Spinal cord (tissue), 10 donors: ENCODE data around the gene PHAX. TPM values are rescaled to one million over a fixed set of nuclear protein-coding genes. Genes with fewer than 3 reads are reported as not detected.

Source experiments
- DNase-seq, 6 donors: peaks; one replicate each; pipeline versions ENCODE4 v3.0.0 to v3.0.0-alpha.2; 2013 to 2015; ENCODE audit warnings: low spot score in 6 of 6, low read depth in 4 of 6
- H3K27ac ChIP-seq: one replicate; pipeline ENCODE4 v1.5.1; 2013; ENCODE audit warnings: low read depth, low read length, control low read depth
- H3K27me3 ChIP-seq: one replicate; pipeline ENCODE4 v1.6.1; 2013; ENCODE audit warnings: low read length; ENCODE audit not compliant: control insufficient read depth, insufficient read depth
- H3K36me3 ChIP-seq: one replicate; pipeline ENCODE4 v1.6.1; 2013; ENCODE audit warnings: low read length; ENCODE audit not compliant: control insufficient read depth, insufficient read depth
- H3K4me1 ChIP-seq: one replicate; pipeline ENCODE4 v1.6.1; 2013; ENCODE audit warnings: low read length; ENCODE audit not compliant: control insufficient read depth, insufficient read depth
- H3K4me3 ChIP-seq: one replicate; pipeline ENCODE4 v1.5.1; 2013; ENCODE audit warnings: low read depth, low read length, control low read depth
- H3K9me3 ChIP-seq: one replicate; pipeline ENCODE4 v1.6.1; 2013; ENCODE audit warnings: low read length; ENCODE audit not compliant: control insufficient read depth, insufficient read depth
- WGBS: methylation state at CpG from one replicate; pipeline ENCODE4 v1.1.5; 2013; ENCODE audit warnings: missing lambda C conversion rate; ENCODE audit not compliant: insufficient coverage; 5-methylcytosine and 5-hydroxymethylcytosine counted together
- polyA plus RNA-seq, 2 donors: library from polyadenylated mRNA; unstranded; fragments of 120-200 nt; gene quantifications; one replicate each; pipeline ENCODE4 v1.2.1, GENCODE V29; 2013; ENCODE audit not compliant: insufficient read length in 2 of 2
- total RNA-seq, 2 donors: library from RNA; depleted of rRNA in 1 of 2; stranded (reverse); fragments of 120-200 nt in 1 of 2; fragments of >200 nt in 1 of 2; gene quantifications; one replicate each; pipeline versions ENCODE4 v1.2.3 to v1.2.4, GENCODE V29; 2013 to 2014
- donor health status: healthy.

The PHAX gene
- total and polyA plus RNA-seq, 4 donors: 64.5 to 97.5 (median 75.5) TPM

GRCh38 chr5:126579716-126580115 is 21.0 kb upstream of the PHAX start:
- H3K27me3 ChIP-seq: no peaks in the 10 kb centered on the region
- H3K36me3 ChIP-seq: peaks cover 61% of the 10 kb centered on the region
- no peak for DNase-seq
- 100% methylated on average over 1 of the region's 2 CpGs for WGBS
- no peaks in the 10 kb centered on the region for H3K9me3 ChIP-seq
- H3K4me3 ChIP-seq: no peak overlapping the region
- no peak overlapping the region for H3K27ac ChIP-seq
- no peaks in the 10 kb centered on the region for H3K4me1 ChIP-seq

GRCh38 chr5:126583761-126584160 is 17.0 kb upstream of the PHAX start:
- WGBS: no CpG with 5 or more reads among the region's 3 CpGs
- no peak overlapping the region for H3K27ac ChIP-seq
- no peaks in the 10 kb centered on the region for H3K4me1 ChIP-seq
- peaks cover 52% of the 10 kb centered on the region for H3K36me3 ChIP-seq
- no peak overlapping the region for H3K4me3 ChIP-seq
- no peaks in the 10 kb centered on the region for H3K9me3 ChIP-seq
- peak in 1 of 6 donors; percentile 68 for DNase-seq
- H3K27me3 ChIP-seq: no peaks in the 10 kb centered on the region

- no peak for DNase-seq
- H3K36me3 ChIP-seq: peaks cover 48% of the 10 kb centered on the region
- no peaks in the 10 kb centered on the region for H3K9me3 ChIP-seq
- no peaks in the 10 kb centered on the region for H3K27me3 ChIP-seq
- H3K27ac ChIP-seq: no peak overlapping the region
- no peaks in the 10 kb centered on the region for H3K4me1 ChIP-seq
- WGBS: 64% methylated on average over 3 of the region's 9 CpGs
- no peak overlapping the region for H3K4me3 ChIP-seq
Observed at GRCh38 chr5:126587551-126588390, 13.0 kb upstream of the PHAX start.

DNA sequence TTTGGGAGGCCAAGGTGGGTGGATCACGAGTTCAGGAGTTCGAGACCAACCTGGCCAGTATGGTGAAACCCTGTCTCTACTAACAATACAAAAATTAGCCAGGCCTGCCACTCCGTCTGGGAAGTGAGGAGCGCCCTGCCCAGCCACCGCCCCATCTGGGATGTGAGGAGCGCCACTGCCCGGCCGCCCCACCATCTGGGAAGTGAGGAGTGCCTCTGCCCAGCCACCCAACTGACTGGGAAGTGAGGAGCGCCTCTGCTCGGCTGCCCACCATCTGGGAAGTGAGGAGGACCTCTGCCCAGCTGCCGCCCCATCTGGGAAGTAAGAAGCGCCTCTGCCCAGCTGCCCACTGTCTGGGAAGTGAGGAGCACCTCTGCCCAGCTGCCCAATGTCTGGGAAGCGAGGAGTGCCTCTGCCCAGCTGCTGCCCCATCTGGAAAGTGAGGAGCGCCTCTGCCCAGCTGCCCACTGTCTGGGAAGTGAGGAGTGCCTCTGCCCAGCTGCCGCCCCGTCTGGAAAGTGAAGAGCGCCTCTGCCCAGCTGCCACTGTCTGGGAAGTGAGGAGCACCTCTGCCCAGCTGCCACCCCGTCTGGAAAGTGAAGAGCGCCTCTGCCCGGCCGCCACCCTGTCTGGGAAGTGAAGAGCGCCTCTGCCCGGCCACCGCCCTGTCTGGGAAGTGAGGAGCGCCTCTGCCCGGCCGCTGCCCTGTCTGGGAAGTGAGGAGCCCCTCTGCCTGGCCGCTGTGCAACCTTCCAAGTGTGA is 11.0 kb upstream of the PHAX start:
- no peak overlapping the region for H3K27ac ChIP-seq
- WGBS: 98% methylated on average over 26 of the region's 28 CpGs
- H3K4me3 ChIP-seq: no peak overlapping the region
- H3K36me3 ChIP-seq: peaks cover 38% of the 10 kb centered on the region
- no peaks in the 10 kb centered on the region for H3K27me3 ChIP-seq
- H3K4me1 ChIP-seq: peaks cover 6% of the 10 kb centered on the region
- no peak for DNase-seq
- no peaks in the 10 kb centered on the region for H3K9me3 ChIP-seq

DNA sequence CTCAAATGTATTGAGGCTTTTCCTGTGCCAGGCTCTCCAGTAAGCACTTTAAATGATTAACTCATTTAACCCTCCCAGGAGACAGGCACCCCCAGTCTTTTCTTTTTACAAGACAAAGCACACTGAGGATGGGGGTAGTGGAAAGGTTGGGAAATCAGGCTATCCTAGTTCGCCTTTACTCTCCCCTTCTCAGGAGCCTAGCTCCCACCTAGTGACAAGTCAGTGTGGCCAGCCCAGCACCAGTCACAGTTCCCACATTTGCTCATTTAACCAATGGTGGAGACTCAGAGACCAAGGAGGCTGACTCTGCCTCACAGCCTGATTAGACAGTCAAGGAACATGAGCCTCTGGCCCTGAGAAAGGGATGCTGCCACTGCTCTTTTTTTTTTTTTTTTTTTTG is 9.2 kb upstream of the PHAX start:
- H3K36me3 ChIP-seq: peaks cover 28% of the 10 kb centered on the region
- no peak for DNase-seq
- no peaks in the 10 kb centered on the region for H3K27me3 ChIP-seq
- no peak overlapping the region for H3K4me3 ChIP-seq
- H3K9me3 ChIP-seq: no peaks in the 10 kb centered on the region
- no CpG with 5 or more reads among the region's 1 CpG for WGBS
- no peak overlapping the region for H3K27ac ChIP-seq
- H3K4me1 ChIP-seq: peaks cover 15% of the 10 kb centered on the region

DNA sequence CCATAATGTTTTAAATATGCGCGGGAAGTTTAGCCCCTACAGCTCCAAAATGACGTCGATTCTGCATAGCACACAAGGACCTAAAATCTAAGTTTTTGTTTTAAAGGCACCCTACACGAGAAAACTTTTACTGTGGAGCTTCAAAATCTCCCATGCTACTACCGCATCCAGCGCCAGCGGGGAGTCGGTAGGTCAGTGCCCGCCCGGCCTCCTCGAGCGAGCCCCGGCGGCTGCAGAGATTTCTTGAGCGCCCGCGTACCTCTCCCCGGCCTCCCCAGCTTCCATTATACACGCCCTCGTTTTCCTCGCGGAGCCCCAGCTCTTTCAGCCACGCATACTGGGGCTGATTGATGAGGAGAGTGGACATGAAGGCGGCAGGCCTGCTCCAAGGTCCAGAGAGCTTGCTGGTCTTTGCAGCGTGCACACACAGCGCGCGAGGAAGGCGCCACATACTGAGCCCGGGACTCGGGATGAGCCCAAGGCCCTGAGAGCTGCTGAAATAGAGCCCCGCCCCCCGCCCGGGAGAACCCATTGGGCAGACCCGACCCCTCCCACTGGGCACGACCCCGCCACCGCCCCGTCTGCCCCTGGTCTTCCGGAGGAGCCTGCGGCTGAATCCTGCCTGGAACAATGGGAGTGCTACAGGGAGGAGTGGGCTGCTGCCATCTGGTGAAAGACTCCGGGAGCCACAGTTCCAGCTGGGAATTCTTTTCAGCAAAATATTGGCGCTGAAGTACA is 5.8 kb upstream of the PHAX start, which contains the start of gene ALDH7A1:
ALDH7A1 (minus strand) TSS at position 472 of the 738 bp plus-strand sequence; CDS start at position 451, 21 bp downstream.
- Histone ChIP-seq H3K27ac (peak within 1 kb of the TSS; percentile 90), H3K4me3 (peak within 1 kb of the TSS; percentile 73), H3K4me1 (peaks cover 15% of the 10 kb centered on the region), H3K27me3 (no peaks in the 10 kb centered on the region), H3K9me3 (no peaks in the 10 kb centered on the region), H3K36me3 (peaks cover 12% of the 10 kb centered on the region)
- 0% methylated on average over 34 of the region's 44 CpGs for WGBS
- peak; percentile 75 to 97 (median 88) for DNase-seq

GRCh38 chr5:126595486-126596083 is 5.2 kb upstream of the PHAX start:
- Histone ChIP-seq H3K27ac (peak overlapping the region; percentile 90), H3K36me3 (peaks cover 6% of the 10 kb centered on the region), H3K9me3 (no peaks in the 10 kb centered on the region), H3K4me3 (peak overlapping the region; percentile 73), H3K27me3 (no peaks in the 10 kb centered on the region), H3K4me1 (peaks cover 19% of the 10 kb centered on the region)
- no peak for DNase-seq
- WGBS: 61% methylated on average over 18 of the region's 22 CpGs

GRCh38 chr5:126597156-126597555 is 3.6 kb upstream of the PHAX start:
- Histone ChIP-seq H3K27me3 (no peaks in the 10 kb centered on the region), H3K27ac (no peak overlapping the region), H3K4me1 (peaks cover 28% of the 10 kb centered on the region), H3K36me3 (peaks cover 2% of the 10 kb centered on the region), H3K9me3 (no peaks in the 10 kb centered on the region), H3K4me3 (no peak overlapping the region)
- 95% methylated on average over 3 of the region's 4 CpGs for WGBS
- DNase-seq: no peak

- no peak for DNase-seq
- no peaks in the 10 kb centered on the region for H3K27me3 ChIP-seq
- H3K9me3 ChIP-seq: no peaks in the 10 kb centered on the region
- H3K4me1 ChIP-seq: peaks cover 25% of the 10 kb centered on the region
- H3K27ac ChIP-seq: no peak overlapping the region
- 100% methylated on average over 1 of the region's 7 CpGs for WGBS
- H3K4me3 ChIP-seq: no peak overlapping the region
- peaks cover 12% of the 10 kb centered on the region for H3K36me3 ChIP-seq
Observed at GRCh38 chr5:126599499-126599898, 1.2 kb upstream of the PHAX start.
